Large intestine (tissue), 3 donors: ENCODE data around the gene ODF2L. TPM values are rescaled to one million over a fixed set of nuclear protein-coding genes. Genes with fewer than 3 reads are reported as not detected.
A peak's percentile ranks its signal among the peaks of the same experiment; 100 is the strongest.
"Not testable (repeated sequence)": the region's sequence is repeated elsewhere in the genome, so short reads cannot be mapped to it uniquely, and the experiment has no call there.

Experiments
- DNase-seq, 2 donors: peaks; one replicate each; pipeline versions ENCODE4 v3.0.0 to v3.0.0-alpha.2; 2013
- H3K27ac ChIP-seq: one replicate; pipeline ENCODE4 v1.5.1; 2013; ENCODE audit warnings: low read length
- H3K27me3 ChIP-seq: 2 replicates; pipeline ENCODE4 v1.6.1; 2013; ENCODE audit warnings: low read length; ENCODE audit not compliant: control insufficient read depth, insufficient read depth
- H3K36me3 ChIP-seq: 2 replicates; pipeline ENCODE4 v1.6.1; 2013; ENCODE audit warnings: low read length; ENCODE audit not compliant: control insufficient read depth, insufficient read depth
- H3K4me1 ChIP-seq: one replicate; pipeline ENCODE4 v1.6.1; 2013; ENCODE audit warnings: low read length; ENCODE audit not compliant: control insufficient read depth, insufficient read depth
- H3K4me3 ChIP-seq: one replicate; pipeline ENCODE4 v1.5.1; 2013; ENCODE audit warnings: low read length
- H3K9me3 ChIP-seq: one replicate; pipeline ENCODE4 v1.6.1; 2013; ENCODE audit warnings: mild to moderate bottlenecking, low read depth, low read length, moderate library complexity; ENCODE audit not compliant: control insufficient read depth
- WGBS: methylation state at CpG from one replicate; pipeline ENCODE4 v1.1.5; 2013; ENCODE audit warnings: low lambda C conversion rate; ENCODE audit not compliant: insufficient coverage; 5-methylcytosine and 5-hydroxymethylcytosine counted together
- polyA plus RNA-seq: library from polyadenylated mRNA; unstranded; fragments of 120-200 nt; gene quantifications from one replicate; pipeline ENCODE4 v1.2.1, GENCODE V29; 2013

Gene ODF2L
- polyA plus RNA-seq, 1 donor = 43.4 TPM

DNA sequence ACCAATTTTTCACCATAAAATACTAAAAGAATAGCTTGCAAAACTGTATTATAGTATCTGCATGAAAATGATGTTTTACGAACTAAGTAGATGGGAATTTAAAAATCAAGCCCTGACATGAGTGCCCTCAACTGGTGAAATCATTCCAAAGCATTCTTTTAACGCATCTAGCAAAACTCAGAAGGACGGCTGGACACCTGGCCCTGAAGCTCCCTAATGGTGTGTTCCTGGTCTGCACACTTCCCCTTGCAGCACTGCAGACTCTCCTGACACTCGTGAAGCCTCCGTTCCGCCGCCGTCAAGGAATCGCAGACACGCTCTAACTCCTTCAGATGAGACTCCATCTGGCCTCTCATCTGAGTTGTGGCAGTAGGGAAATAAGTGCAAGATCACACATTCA is 39.9 kb downstream of the ODF2L start:
- H3K4me3 ChIP-seq = no peak overlapping the region
- H3K27ac ChIP-seq = no peak overlapping the region
- no peaks in the 10 kb centered on the region for H3K27me3 ChIP-seq
- DNase-seq = no peak
- 96% methylated on average over 3 of the region's 10 CpGs for WGBS
- H3K4me1 ChIP-seq = no peaks in the 10 kb centered on the region
- peaks cover 18% of the 10 kb centered on the region for H3K36me3 ChIP-seq
- H3K9me3 ChIP-seq = no peaks in the 10 kb centered on the region

DNA sequence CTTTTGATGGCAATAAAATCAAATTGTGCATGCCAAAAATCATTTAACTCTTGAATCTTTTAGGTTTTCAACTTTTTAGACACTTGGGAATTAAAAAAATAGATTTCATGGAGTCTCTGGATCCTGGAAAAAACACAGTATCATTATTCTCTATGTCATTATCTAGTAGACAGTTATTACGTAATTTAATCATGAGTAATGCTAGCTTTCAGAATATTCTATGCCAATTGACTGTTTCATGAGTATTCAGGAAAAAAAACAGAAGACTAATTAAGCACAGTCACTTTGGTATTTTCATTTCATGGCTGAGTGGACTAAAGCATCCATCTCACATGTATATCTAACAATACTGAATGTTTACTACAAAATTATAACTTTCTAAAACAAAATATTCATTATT is 44.0 kb downstream of the ODF2L start:
- H3K9me3 ChIP-seq = no peaks in the 10 kb centered on the region
- H3K4me1 ChIP-seq = no peaks in the 10 kb centered on the region
- no peak overlapping the region for H3K27ac ChIP-seq
- WGBS = no CpG with 5 or more reads among the region's 1 CpG
- H3K27me3 ChIP-seq = no peaks in the 10 kb centered on the region
- DNase-seq = no peak
- H3K36me3 ChIP-seq = peaks cover 15% of the 10 kb centered on the region
- no peak overlapping the region for H3K4me3 ChIP-seq

DNA sequence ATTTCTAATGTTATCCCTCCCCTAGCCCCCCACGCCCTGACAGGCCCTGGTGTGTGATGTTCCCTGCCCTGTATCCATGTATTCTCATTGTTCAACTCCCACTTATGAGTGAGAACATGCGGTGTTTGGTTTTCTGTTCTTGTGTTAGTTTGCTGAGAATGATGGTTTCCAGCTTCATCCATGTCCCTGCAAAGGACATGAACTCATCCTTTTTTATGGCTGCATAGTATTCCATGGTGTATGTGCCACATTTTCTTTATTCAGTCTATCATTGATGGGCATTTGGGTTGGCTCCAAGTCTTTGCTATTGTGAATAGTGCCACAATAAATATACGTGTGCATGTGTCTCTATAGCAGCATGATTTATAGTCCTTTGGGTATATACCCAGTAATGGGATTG is 45.9 kb downstream of the ODF2L start:
- H3K27me3 ChIP-seq, H3K4me1 ChIP-seq, H3K27ac ChIP-seq, H3K36me3 ChIP-seq, DNase-seq, H3K4me3 ChIP-seq, H3K9me3 ChIP-seq: not testable (repeated sequence)
- WGBS = no CpG with 5 or more reads among the region's 3 CpGs

DNA sequence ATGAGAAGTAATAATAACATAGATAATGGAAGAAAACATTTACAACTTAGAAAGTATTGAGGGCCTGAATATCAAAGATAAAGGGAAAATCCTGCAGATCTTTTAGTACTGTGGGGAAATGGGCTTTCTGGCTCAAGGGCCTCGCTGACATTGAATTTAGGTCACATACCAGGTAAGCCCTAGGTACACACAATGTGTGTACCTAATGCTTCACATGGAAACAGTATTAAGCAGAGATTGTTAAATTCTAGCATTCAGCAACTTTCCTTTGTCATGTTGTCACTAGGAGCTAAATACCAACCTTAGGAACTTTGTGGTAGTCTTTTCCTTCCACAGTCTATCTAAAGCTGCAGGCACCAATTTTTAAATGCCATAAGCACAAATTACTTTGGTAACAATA is 49.7 kb downstream of the ODF2L start:
- Histone ChIP-seq H3K4me1 (no peaks in the 10 kb centered on the region), H3K4me3 (no peak overlapping the region), H3K27ac (no peak overlapping the region), H3K36me3 (no peaks in the 10 kb centered on the region), H3K9me3 (no peaks in the 10 kb centered on the region), H3K27me3 (no peaks in the 10 kb centered on the region)
- no CpG with 5 or more reads among the region's 1 CpG for WGBS
- no peak for DNase-seq

DNA sequence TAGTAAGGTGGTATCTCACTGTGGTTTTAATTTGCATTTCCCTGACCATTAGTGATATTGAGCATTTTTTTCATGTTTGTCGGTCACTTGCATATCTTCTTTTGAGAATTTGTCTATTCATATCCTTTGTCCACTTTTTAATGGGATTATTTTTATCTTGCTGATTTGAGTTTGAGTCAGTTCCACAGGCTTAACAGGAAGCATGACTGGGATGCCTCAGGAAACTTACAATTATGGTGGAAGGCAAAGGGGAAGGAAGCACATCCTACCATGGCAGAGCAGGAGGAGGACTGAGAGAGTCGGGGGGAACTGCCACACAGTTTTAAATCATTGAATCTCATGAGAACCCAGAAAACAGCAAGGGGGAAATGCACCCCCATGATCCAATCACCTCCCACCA is 51.1 kb downstream of the ODF2L start:
- Histone ChIP-seq H3K27me3 (no peaks in the 10 kb centered on the region), H3K4me3 (no peak overlapping the region), H3K4me1 (no peaks in the 10 kb centered on the region), H3K27ac (no peak overlapping the region), H3K9me3 (no peaks in the 10 kb centered on the region), H3K36me3 (no peaks in the 10 kb centered on the region)
- WGBS = no CpG with 5 or more reads among the region's 2 CpGs
- DNase-seq = no peak

DNA sequence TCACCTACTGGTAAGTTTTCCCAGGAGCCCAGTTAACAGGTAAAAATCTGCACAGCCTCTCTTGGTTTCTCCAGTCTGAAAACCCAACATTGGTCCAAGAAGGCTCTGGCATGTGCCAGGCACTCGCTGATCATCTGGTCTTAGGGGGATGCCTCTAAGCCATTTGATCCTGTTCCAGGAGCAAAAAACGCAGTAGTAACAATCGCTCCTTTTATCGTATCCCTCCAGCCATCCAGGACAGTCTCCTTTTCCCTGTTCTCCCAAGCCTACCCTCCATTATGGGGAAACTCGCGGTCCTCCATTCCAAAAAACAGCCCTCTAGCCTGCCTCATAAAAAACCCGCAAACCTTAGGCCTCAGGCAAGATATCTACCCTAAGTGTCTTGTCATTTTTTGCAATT is 56.2 kb downstream of the ODF2L start:
- Histone ChIP-seq H3K4me1 (no peaks in the 10 kb centered on the region), H3K27ac (no peak overlapping the region), H3K27me3 (no peaks in the 10 kb centered on the region), H3K36me3 (no peaks in the 10 kb centered on the region), H3K4me3 (no peak overlapping the region), H3K9me3 (no peaks in the 10 kb centered on the region)
- WGBS = 75% methylated on average over 3 of the region's 7 CpGs
- DNase-seq = no peak

DNA sequence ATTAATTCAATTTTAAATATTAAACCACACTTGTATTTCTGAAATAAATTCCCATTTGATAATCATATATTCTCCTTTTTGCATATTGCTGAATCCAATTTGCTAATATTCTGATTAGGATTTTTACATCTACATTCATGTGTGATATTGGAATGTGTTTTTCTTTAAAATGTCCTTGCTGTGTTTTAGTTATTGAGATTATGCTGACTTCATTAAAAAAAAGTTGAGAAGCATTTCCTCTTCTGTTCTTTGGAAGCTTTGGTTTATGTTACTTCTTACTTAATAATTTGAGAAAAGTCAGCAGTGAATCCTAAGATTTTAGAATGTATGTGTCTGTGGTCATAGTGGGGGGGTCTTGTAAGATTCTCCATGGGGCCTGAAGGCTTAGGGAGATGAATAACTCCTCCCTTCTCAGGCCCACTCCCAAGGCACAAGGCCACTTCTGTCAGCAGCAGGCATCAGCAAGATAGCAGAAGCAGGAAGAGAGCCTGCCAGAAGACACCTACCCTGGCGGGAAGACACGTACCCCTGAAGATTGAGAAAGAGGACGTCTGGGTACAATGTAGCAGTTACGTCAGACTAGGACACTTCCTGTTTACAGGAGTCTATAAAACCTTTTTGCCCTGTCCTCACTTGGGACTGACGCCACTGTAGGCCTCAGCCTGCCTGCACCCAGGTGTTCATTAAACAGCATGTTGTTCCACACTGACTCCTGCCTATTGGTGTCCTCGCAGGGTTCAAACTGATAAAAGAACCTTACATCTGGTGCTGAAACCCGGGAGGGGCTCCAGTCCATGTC is 56.9 kb downstream of the ODF2L start:
- H3K27me3 ChIP-seq = no peaks in the 10 kb centered on the region
- H3K27ac ChIP-seq = no peak overlapping the region
- WGBS = no CpG with 5 or more reads among the region's 7 CpGs
- H3K4me1 ChIP-seq = no peaks in the 10 kb centered on the region
- no peak overlapping the region for H3K4me3 ChIP-seq
- DNase-seq = peak in 1 of 2 donors; percentile 5
- H3K9me3 ChIP-seq = no peaks in the 10 kb centered on the region
- H3K36me3 ChIP-seq = no peaks in the 10 kb centered on the region

DNA sequence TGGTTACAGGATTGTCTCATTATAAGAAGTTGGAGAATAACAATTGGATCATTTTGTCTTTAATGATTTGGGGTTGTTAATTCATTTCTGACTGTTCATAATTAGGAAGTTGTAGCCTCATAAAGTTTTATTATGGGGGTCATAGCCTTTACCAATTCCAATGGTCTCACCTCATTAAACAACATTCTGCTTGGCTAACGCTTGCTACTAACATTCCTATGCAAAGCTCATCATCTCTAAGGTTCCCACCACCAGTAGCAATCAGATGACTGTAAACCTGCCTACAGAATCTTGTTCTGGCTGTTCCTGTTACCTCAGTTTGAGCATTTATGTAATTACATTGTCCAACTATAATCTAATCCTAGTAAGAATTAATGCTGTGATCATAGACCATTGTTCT is 60.2 kb downstream of the ODF2L start:
- no peaks in the 10 kb centered on the region for H3K36me3 ChIP-seq
- no peaks in the 10 kb centered on the region for H3K27me3 ChIP-seq
- WGBS = no CpG with 5 or more reads among the region's 1 CpG
- no peak overlapping the region for H3K4me3 ChIP-seq
- no peaks in the 10 kb centered on the region for H3K4me1 ChIP-seq
- no peaks in the 10 kb centered on the region for H3K9me3 ChIP-seq
- no peak for DNase-seq
- no peak overlapping the region for H3K27ac ChIP-seq

DNA sequence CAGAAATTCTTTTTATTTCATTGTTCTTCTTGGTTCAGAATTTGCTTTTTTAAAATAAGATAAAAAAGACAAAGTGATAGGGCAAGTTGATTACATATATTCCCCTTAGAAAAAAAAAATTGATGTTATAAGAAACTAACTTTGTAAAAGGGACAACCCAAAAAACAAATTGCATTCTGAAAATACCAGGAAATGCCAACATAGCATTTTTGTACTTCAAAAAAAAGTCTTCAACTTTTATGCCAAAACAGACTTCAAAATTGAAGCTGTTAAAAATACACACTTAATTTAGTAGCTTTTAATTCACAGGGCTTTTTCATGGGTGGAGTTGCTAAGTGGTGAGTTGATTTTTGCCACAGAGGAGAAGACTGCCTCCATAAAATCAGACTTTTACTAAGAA is 70.9 kb downstream of the ODF2L start:
- no peak overlapping the region for H3K27ac ChIP-seq
- no peaks in the 10 kb centered on the region for H3K36me3 ChIP-seq
- no peak for DNase-seq
- H3K9me3 ChIP-seq = no peaks in the 10 kb centered on the region
- H3K27me3 ChIP-seq = no peaks in the 10 kb centered on the region
- H3K4me1 ChIP-seq = no peaks in the 10 kb centered on the region
- no peak overlapping the region for H3K4me3 ChIP-seq

DNA sequence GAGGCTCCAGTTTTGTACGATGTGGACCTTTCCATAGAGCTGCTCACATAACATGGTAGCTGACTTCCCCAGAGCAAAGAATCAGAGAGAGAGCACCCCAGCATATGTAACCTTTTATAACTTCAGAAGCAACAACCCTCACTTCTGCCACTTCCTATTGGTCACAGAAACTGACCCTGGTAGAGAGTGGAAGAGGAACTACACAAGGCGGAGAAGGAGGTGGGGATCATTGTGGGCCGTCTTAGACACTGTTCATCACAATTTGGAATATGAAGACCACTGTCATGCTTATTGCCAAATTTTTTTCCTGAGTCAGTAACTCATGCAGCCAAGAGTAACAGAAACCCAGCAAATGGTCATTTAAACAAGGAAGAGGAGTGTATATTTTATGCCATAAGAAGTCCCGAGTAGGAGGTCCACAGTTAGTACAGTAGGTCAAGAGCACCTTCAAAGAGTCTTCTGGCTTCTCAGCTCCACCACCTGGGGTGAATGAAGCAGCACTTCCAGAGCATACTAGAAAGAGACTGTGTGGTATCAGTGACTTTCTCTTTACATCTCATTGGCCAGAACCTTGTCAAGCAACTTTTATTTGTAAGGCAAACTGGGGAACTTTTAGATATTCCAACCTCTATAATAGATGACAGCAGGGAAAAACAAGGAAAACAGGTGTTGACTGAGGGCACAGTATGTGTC is 71.8 kb downstream of the ODF2L start:
- no CpG with 5 or more reads among the region's 4 CpGs for WGBS
- DNase-seq = no peak
- Histone ChIP-seq H3K9me3 (no peaks in the 10 kb centered on the region), H3K27ac (no peak overlapping the region), H3K4me1 (no peaks in the 10 kb centered on the region), H3K27me3 (no peaks in the 10 kb centered on the region), H3K36me3 (no peaks in the 10 kb centered on the region), H3K4me3 (no peak overlapping the region)

DNA sequence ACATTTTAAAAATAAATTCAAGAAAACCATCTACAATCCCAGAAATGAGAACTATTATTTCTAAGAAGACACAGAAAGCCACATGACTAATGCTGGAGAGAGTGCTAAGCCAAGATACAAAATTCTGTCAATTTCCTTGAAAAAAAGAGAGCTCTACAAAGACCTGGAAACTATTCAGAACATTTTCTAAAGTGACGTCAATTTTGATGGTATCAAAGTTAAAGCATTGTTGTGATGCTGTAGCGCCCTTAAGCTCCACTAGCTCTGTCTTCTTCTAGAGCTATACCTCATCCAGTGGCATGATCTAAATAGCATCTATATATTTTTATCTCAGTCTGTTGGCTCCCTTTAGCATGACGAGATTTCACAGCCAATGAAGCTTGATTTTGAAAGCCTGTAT is 73.9 kb downstream of the ODF2L start:
- H3K27me3 ChIP-seq = no peaks in the 10 kb centered on the region
- no peak overlapping the region for H3K27ac ChIP-seq
- no peaks in the 10 kb centered on the region for H3K9me3 ChIP-seq
- no peak overlapping the region for H3K4me3 ChIP-seq
- DNase-seq = no peak
- 100% methylated on average over 1 of the region's 3 CpGs for WGBS
- no peaks in the 10 kb centered on the region for H3K36me3 ChIP-seq
- H3K4me1 ChIP-seq = no peaks in the 10 kb centered on the region
